CD4-positive, alpha-beta T cell treated with Interleukin-1 beta for 1 hour (primary cell): ENCODE measurements around the gene TIMELESS.
"Not testable (repeated sequence)": the region's sequence is repeated elsewhere in the genome, so short reads cannot be mapped to it uniquely, and the experiment has no call there.

Experiments used
- DNase-seq, 2 donors: peaks; one replicate each; pipeline ENCODE4 v3.0.0-alpha.2; 2020 to 2022

TIMELESS gene

GRCh38 chr12:56401125-56401524, 48.1 kb downstream of the TIMELESS start:
- DNase-seq: not testable (repeated sequence)

- DNase-seq: not testable (repeated sequence)
Measured at GRCh38 chr12:56399466-56399865, 49.8 kb downstream of the TIMELESS start.

GRCh38 chr12:56398324-56398723, 50.9 kb downstream of the TIMELESS start:
- no peak for DNase-seq

GRCh38 chr12:56392331-56392730, 56.9 kb downstream of the TIMELESS start:
- no peak for DNase-seq

- DNase-seq: no peak
Measured at GRCh38 chr12:56391721-56392120, 57.5 kb downstream of the TIMELESS start.

- DNase-seq: no peak
Measured at GRCh38 chr12:56389412-56389811, 59.8 kb downstream of the TIMELESS start.

GRCh38 chr12:56387152-56387736, 62.0 kb downstream of the TIMELESS start:
- DNase-seq: no peak

- no peak for DNase-seq
Measured at GRCh38 chr12:56385873-56386272, 63.4 kb downstream of the TIMELESS start.

GRCh38 chr12:56382611-56383010, 66.6 kb downstream of the TIMELESS start:
- no peak for DNase-seq

GRCh38 chr12:56377989-56378316, 71.3 kb downstream of the TIMELESS start:
- DNase-seq: no peak

GRCh38 chr12:56377310-56377988, 71.8 kb downstream of the TIMELESS start:
- DNase-seq: no peak

GRCh38 chr12:56375598-56376434, 73.4 kb downstream of the TIMELESS start:
- DNase-seq: peak in 1 of 2 donors; percentile 60

- no peak for DNase-seq
Measured at GRCh38 chr12:56374726-56375597, 74.3 kb downstream of the TIMELESS start.

GRCh38 chr12:56373515-56373914, 75.7 kb downstream of the TIMELESS start:
- no peak for DNase-seq

- DNase-seq: no peak
Measured at GRCh38 chr12:56366948-56367347, 82.3 kb downstream of the TIMELESS start.
